Fibroblast of pulmonary artery (primary cell): ENCODE measurements around the gene PI16.

Experiments used
- DNase-seq: peaks from one replicate; pipeline ENCODE4 v3.0.0-alpha.2; 2010; ENCODE audit warnings: low read depth
- H3K4me3 ChIP-seq: replicated peaks from 2 replicates; pipeline ENCODE4 v1.5.1; 2011; ENCODE audit warnings: low read depth, mild to moderate bottlenecking, control low read depth, low read length, moderate library complexity
- CTCF ChIP-seq: IDR thresholded peaks from 2 replicates; pipeline ENCODE4 v1.5.1; 2011; ENCODE audit warnings: mild to moderate bottlenecking, control low read depth, low read length, inconsistent platforms; ENCODE audit errors: missing control alignments

Gene PI16

GRCh38 chr6:36920546-36920945 lies 34.0 kb upstream of the PI16 start:
- DNase-seq: peak; percentile 75
- no peak for TF ChIP-seq CTCF
- H3K4me3 ChIP-seq: no peak overlapping the region

GRCh38 chr6:36924131-36924530 lies 30.4 kb upstream of the PI16 start:
- DNase-seq: no peak
- TF ChIP-seq CTCF: no peak
- no peak overlapping the region for H3K4me3 ChIP-seq

GRCh38 chr6:36924778-36925374 lies 29.7 kb upstream of the PI16 start:
- H3K4me3 ChIP-seq: no peak overlapping the region
- DNase-seq: no peak
- no peak for TF ChIP-seq CTCF

- H3K4me3 ChIP-seq: no peak overlapping the region
- no peak for TF ChIP-seq CTCF
- no peak for DNase-seq
These were observed 28.7 kb upstream of the PI16 start for GRCh38 chr6:36925809-36926208.

- DNase-seq: no peak
- H3K4me3 ChIP-seq: no peak overlapping the region
- no peak for TF ChIP-seq CTCF
These were observed 27.6 kb upstream of the PI16 start for GRCh38 chr6:36926708-36927513.

- no peak overlapping the region for H3K4me3 ChIP-seq
- DNase-seq: no peak
- no peak for TF ChIP-seq CTCF
These were observed 26.6 kb upstream of the PI16 start for GRCh38 chr6:36927691-36928546.
